BJ (cell line): Measurements from ENCODE around the gene HDDC2. TPM values are rescaled to one million over a fixed set of nuclear protein-coding genes. Genes with fewer than 3 reads are reported as not detected.

Experiments used
- CTCF ChIA-PET: fragments of 350-600 bp; formaldehyde crosslinking; extraction: SDS; loops from one replicate; lab custom pipeline; 2021; ENCODE audit warnings: antibody characterized with exemption, inconsistent platforms; lab: Yijun Ruan, JAX
- POLR2A ChIA-PET: fragments of 300-600 bp; sonication (Branson Sonifier 250); formaldehyde crosslinking; extraction: SDS; loops from one replicate; lab custom pipeline; 2021; ENCODE audit warnings: antibody characterized with exemption; lab: Charles Lee
- DNase-seq: peaks from one replicate; pipeline ENCODE4 v3.0.0-alpha.2; 2011; ENCODE audit warnings: low read depth
- H3K27me3 ChIP-seq: 2 replicates; pipeline ENCODE4 v1.6.0; 2011; ENCODE audit warnings: low read length; ENCODE audit not compliant: control insufficient read depth, insufficient read depth
- H3K36me3 ChIP-seq: 2 replicates; pipeline ENCODE4 v1.5.1; 2011; ENCODE audit warnings: low read length; ENCODE audit not compliant: control insufficient read depth, insufficient read depth
- H3K4me3 ChIP-seq: 2 replicates; pipeline ENCODE4 v1.5.1; 2011; ENCODE audit warnings: low read depth, mild to moderate bottlenecking, control low read depth, low read length
- polyA plus RNA-seq: library from polyadenylated mRNA; depleted of rRNA; stranded (reverse); fragments of >200 nt; gene quantifications from 2 replicates; pipeline ENCODE4 v1.2.3, GENCODE V29; 2011; rRNA removed
- TF ChIP-seq, protein P1 (sequence below): IDR thresholded peaks from 2 replicates; pipeline ENCODE4 v1.5.1; 2011; ENCODE audit warnings: low read depth, mild to moderate bottlenecking, control low read depth, inconsistent platforms, low read length, moderate library complexity; ENCODE audit not compliant: insufficient read depth

The HDDC2 gene
- polyA plus RNA-seq, 1 experiment = 109 TPM

DNA sequence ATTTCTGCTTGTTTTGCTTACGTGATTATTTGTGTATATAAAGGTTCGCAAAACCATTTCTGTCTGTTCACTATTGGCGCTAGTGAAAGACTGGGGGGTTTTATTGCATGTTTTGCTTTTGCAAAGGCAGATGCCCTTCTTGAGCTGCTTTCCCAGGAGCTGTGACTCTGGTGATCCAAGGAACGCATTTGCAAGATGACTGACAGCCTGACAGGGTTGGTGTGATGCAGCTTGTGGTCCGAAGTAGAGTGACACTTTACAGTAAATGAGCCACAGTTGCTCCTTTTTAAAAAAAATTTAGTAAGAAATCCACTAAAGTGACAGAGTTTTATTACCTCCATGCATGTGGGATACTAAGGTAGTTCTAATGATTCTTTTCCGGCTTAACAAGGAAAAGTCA is 74.5 kb downstream of the HDDC2 start:
- TF ChIP-seq, protein P1, sequence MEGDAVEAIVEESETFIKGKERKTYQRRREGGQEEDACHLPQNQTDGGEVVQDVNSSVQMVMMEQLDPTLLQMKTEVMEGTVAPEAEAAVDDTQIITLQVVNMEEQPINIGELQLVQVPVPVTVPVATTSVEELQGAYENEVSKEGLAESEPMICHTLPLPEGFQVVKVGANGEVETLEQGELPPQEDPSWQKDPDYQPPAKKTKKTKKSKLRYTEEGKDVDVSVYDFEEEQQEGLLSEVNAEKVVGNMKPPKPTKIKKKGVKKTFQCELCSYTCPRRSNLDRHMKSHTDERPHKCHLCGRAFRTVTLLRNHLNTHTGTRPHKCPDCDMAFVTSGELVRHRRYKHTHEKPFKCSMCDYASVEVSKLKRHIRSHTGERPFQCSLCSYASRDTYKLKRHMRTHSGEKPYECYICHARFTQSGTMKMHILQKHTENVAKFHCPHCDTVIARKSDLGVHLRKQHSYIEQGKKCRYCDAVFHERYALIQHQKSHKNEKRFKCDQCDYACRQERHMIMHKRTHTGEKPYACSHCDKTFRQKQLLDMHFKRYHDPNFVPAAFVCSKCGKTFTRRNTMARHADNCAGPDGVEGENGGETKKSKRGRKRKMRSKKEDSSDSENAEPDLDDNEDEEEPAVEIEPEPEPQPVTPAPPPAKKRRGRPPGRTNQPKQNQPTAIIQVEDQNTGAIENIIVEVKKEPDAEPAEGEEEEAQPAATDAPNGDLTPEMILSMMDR = no peak
- no peaks in the 10 kb centered on the region for H3K36me3 ChIP-seq
- H3K27me3 ChIP-seq = no peaks in the 10 kb centered on the region
- no peak overlapping the region for H3K4me3 ChIP-seq
- ChIA-PET CTCF (interaction anchor here (0.8 kb wide), 1 partner anchor 8 kb away, joined by 3 read pairs; no protein-coding TSS in a partner anchor), POLR2A (no interaction called here)
- DNase-seq = no peak

Other genes with a start within 250 kb of the HDDC2 start
- 155 and 163 TPM in 2 replicates for gene TPD52L1, start 148.2 kb downstream of the HDDC2 start, polyA plus RNA-seq